Frontal cortex (tissue), 4 donors: ENCODE measurements around the gene EN2. TPM values are rescaled to one million over a fixed set of nuclear protein-coding genes. Genes with fewer than 3 reads are reported as not detected.
"Not testable (repeated sequence)": the region's sequence is repeated elsewhere in the genome, so short reads cannot be mapped to it uniquely, and the experiment has no call there.

ENCODE experiments used
- DNase-seq, 2 donors: peaks; one replicate each; pipeline ENCODE4 v3.0.0; 2012; ENCODE audit warnings: low spot score in 2 of 2
- FAIRE-seq: peaks from 2 replicates; lab custom pipeline; 2012; peaks lifted over from hg19 to GRCh38; lab: Jason Lieb, UNC
- total RNA-seq: library from RNA; depleted of rRNA; stranded (reverse); fragments of >200 nt; gene quantifications from one replicate; pipeline ENCODE4 v1.2.3, GENCODE V29; 2014
- donor health status: control.
- donor health status: control.
- donor health status: control.

EN2 gene
- total RNA-seq, 1 donor from 2014 or later = not detected

- no peak for FAIRE-seq
- DNase-seq = no peak
Measured at GRCh38 chr7:155424301-155425010, 33.5 kb upstream of the EN2 start.

- no peak for FAIRE-seq
- DNase-seq = no peak
Measured at GRCh38 chr7:155425011-155425340, 33.0 kb upstream of the EN2 start.

GRCh38 chr7:155425887-155426286, 32.0 kb upstream of the EN2 start:
- FAIRE-seq = no peak
- DNase-seq = no peak

GRCh38 chr7:155426543-155427410, 31.2 kb upstream of the EN2 start:
- DNase-seq = no peak
- no peak for FAIRE-seq

- FAIRE-seq (no peak), DNase-seq (no peak)
Measured at GRCh38 chr7:155427411-155428038, 30.4 kb upstream of the EN2 start.

GRCh38 chr7:155428171-155428834, 29.6 kb upstream of the EN2 start:
- DNase-seq = no peak
- no peak for FAIRE-seq

GRCh38 chr7:155429651-155430050, 28.3 kb upstream of the EN2 start:
- DNase-seq (no peak), FAIRE-seq (no peak)

GRCh38 chr7:155430606-155431005, 27.3 kb upstream of the EN2 start:
- DNase-seq (no peak), FAIRE-seq (no peak)

- DNase-seq (no peak), FAIRE-seq (no peak)
Measured at GRCh38 chr7:155431231-155431630, 26.7 kb upstream of the EN2 start.

- DNase-seq = no peak
- no peak for FAIRE-seq
Measured at GRCh38 chr7:155431711-155432110, 26.2 kb upstream of the EN2 start.

GRCh38 chr7:155435110-155435509, 22.8 kb upstream of the EN2 start:
- DNase-seq (no peak), FAIRE-seq (no peak)

- FAIRE-seq = no peak
Measured at GRCh38 chr7:155437836-155438235, 20.1 kb upstream of the EN2 start.

GRCh38 chr7:155438777-155439176, 19.2 kb upstream of the EN2 start:
- no peak for FAIRE-seq
- DNase-seq = no peak

More at GRCh38 chr7:155437836-155438235, 20.1 kb upstream of the EN2 start:
- DNase-seq = no peak

- DNase-seq (no peak), FAIRE-seq (no peak)
Measured at GRCh38 chr7:155439311-155440017, 18.5 kb upstream of the EN2 start.

GRCh38 chr7:155440018-155440410, 17.9 kb upstream of the EN2 start:
- DNase-seq (no peak), FAIRE-seq (no peak)

- FAIRE-seq (no peak), DNase-seq (no peak)
Measured at GRCh38 chr7:155441856-155442255, 16.1 kb upstream of the EN2 start.

GRCh38 chr7:155444746-155445145, 13.2 kb upstream of the EN2 start:
- FAIRE-seq = no peak
- DNase-seq = no peak

- not testable (repeated sequence) for DNase-seq, FAIRE-seq
Measured at GRCh38 chr7:155445606-155446005, 12.3 kb upstream of the EN2 start.

- no peak for FAIRE-seq
- no peak for DNase-seq
Measured at GRCh38 chr7:155447603-155448002, 10.3 kb upstream of the EN2 start.

- no peak for DNase-seq
- FAIRE-seq = no peak
Measured at GRCh38 chr7:155448632-155449007, 9.3 kb upstream of the EN2 start.
